ENCODE measurements around the gene RNASEH2A. TPM values are rescaled to one million over a fixed set of nuclear protein-coding genes. Genes with fewer than 3 reads are reported as not detected.

Gene RNASEH2A
- total and polyA plus RNA-seq, 2 of the 4 experiments (the other 2 are of a cell fraction), result 34.9 to 44.6 TPM

GRCh38 chr19:12764698-12765097 lies 41.7 kb upstream of the RNASEH2A start:
- TF ChIP-seq POLR2A (IDR thresholded peaks at IDR 0.05; ENCODE audit: low read depth, low read length) (no peak), RAD21 (IDR thresholded peaks at IDR 0.05; ENCODE audit: low read length) (no peak), RFX5 (IDR thresholded peaks at IDR 0.05; ENCODE audit: low read depth, low read length) (no peak), CHD1 (IDR thresholded peaks at IDR 0.05; ENCODE audit: low read depth, low read length) (no peak), FOS (IDR thresholded peaks at IDR 0.05; ENCODE audit: low read depth, low read length) (no peak), SMC3 (IDR thresholded peaks at IDR 0.05; ENCODE audit: low read depth, low read length) (no peak), MXI1 (IDR thresholded peaks at IDR 0.05; ENCODE audit: borderline replicate concordance, low read depth, low read length) (no peak), ELK1 (IDR thresholded peaks at IDR 0.05; ENCODE audit: borderline replicate concordance, low read depth, low read length) (no peak), NFE2L2 (IDR thresholded peaks at IDR 0.05; ENCODE audit: low read depth, low read length) (no peak), BHLHE40 (IDR thresholded peaks at IDR 0.05; ENCODE audit: low read depth, low read length) (no peak), CEBPB (IDR thresholded peaks at IDR 0.05; ENCODE audit: low read depth, low read length) (no peak), MAFK (IDR thresholded peaks at IDR 0.05; ENCODE audit: low read depth, low read length) (no peak), CTCF (conservative IDR thresholded peaks at IDR 0.05; ENCODE audit: low read depth, low read length) (no peak), USF2 (IDR thresholded peaks at IDR 0.05; ENCODE audit: low read depth, low read length) (no peak), MAZ (IDR thresholded peaks at IDR 0.05; ENCODE audit: borderline replicate concordance, low read depth, low read length) (no peak), RCOR1 (IDR thresholded peaks at IDR 0.05; ENCODE audit: insufficient replicate concordance, low read length) (no peak)

More at GRCh38 chr19:12764698-12765097, 41.7 kb upstream of the RNASEH2A start:
- Histone ChIP-seq H3K23ac (ENCODE audit: low read depth, low read length) (no peak overlapping the region), H3K27ac (ENCODE audit: insufficient read depth, low read length) (no peak overlapping the region), H4K20me1 (ENCODE audit: insufficient read depth, low read length) (peaks cover 5% of the 10 kb centered on the region; the same call in 1 of the 2 replicates), H4K5ac (ENCODE audit: low read depth, low read length) (no peak overlapping the region), H2BK5ac (ENCODE audit: low read depth, low read length, poor library complexity, severe bottlenecking) (no peak overlapping the region), H3K9me1 (ENCODE audit: insufficient read depth, low read length) (no peaks in the 10 kb centered on the region), H3K4me1 (ENCODE audit: control insufficient read depth, insufficient read depth, low read length) (no peaks in the 10 kb centered on the region), H3K56ac (ENCODE audit: extremely low read depth, insufficient read depth, low read length) (no peak overlapping the region), H3K79me1 (ENCODE audit: low read depth in 1 of 2, low read length in 2 of 2) (no peaks in the 10 kb centered on the region), H4K8ac (ENCODE audit: low read depth in 2 of 2, low read length in 2 of 2) (no peak overlapping the region), H3K4me3 (ENCODE audit: insufficient read depth, low read depth, low read length) (no peak overlapping the region), H2AK9ac (replicated peaks; ENCODE audit: low read depth, low read length, poor library complexity) (no peak overlapping the region), H2AK5ac (ENCODE audit: low read depth, low read length) (no peak overlapping the region), H3K9ac (ENCODE audit: low read depth, low read length) (no peak overlapping the region), H3K18ac (ENCODE audit: low read depth, low read length) (no peak overlapping the region), H3K4me2 (ENCODE audit: low read depth, low read length) (no peak overlapping the region), H3K4ac (ENCODE audit: low read depth, low read length) (no peak overlapping the region), H3K27me3 (ENCODE audit: control insufficient read depth, insufficient read depth, low read length) (no peaks in the 10 kb centered on the region), H2BK15ac (ENCODE audit: low read depth, low read length) (no peak overlapping the region), H3K9me3 (ENCODE audit: control insufficient read depth, insufficient read depth, low read length) (no peaks in the 10 kb centered on the region), H3K14ac (replicated peaks; ENCODE audit: low read depth, low read length) (no peak overlapping the region), H2AFZ (replicated peaks; ENCODE audit: low read length, poor library complexity) (no peak overlapping the region), H4K91ac (ENCODE audit: insufficient read depth, low read depth, low read length) (no peak overlapping the region), H2BK120ac (ENCODE audit: low read depth, low read length) (no peak overlapping the region), H3K36me3 (ENCODE audit: control insufficient read depth, insufficient read depth, low read length) (peaks cover 9% of the 10 kb centered on the region), H2BK20ac (ENCODE audit: low read depth, low read length) (no peak overlapping the region)
- ATAC-seq (ENCODE audit: low read depth), result no peak
- in situ Hi-C loops (cut with MboI; ENCODE audit: low sequenced_read_pairs), result loop anchor here (5.0 kb wide), 1 partner anchor 38 kb away; the partner anchor contains the start of genes PRDX2 and THSD8
- BruUV-seq (replicated peaks), result no TSS peak
- dilution Hi-C loops (cut with HindIII; ENCODE audit: low sequenced_read_pairs, unreplicated experiment), result no loop called here
- ChIA-PET POLR2A (ENCODE audit: unreplicated experiment) (interaction anchor here (1.1 kb wide), 1 partner anchor 79 kb away, joined by 10 read pairs; no protein-coding TSS in a partner anchor), CTCF (interaction anchor here (0.7 to 1.4 kb wide), 4 partner anchors 27 to 84 kb away, joined by 3 read pairs; no protein-coding TSS in a partner anchor)
- intact Hi-C loops (cut with micrococcal nuclease), result no loop called here
- WGBS, 2 experiments (ENCODE audit: extremely low coverage in 2 of 2, insufficient read length in 1 of 2), result 94% methylated on average over 15 of the region's 16 CpGs; no CpG with 5 or more reads in 1 of the 2 experiments
- DNase-seq, result no peak
